Left ventricle myocardium superior (tissue), 1 donor: ENCODE results near the gene IL1RL1. TPM values are rescaled to one million over a fixed set of nuclear protein-coding genes. Genes with fewer than 3 reads are reported as not detected.

ENCODE experiments used
- ATAC-seq: fragments of 200-7000 bp; cut with Tn5 transposase; one replicate; pipeline ENCODE4 v1.9.1; 2020; ENCODE audit warnings: mild to moderate bottlenecking, moderate library complexity
- DNase-seq: peaks from one replicate; pipeline ENCODE4 v3.0.0-alpha.2; 2020
- intact Hi-C: fragments of 100-400 bp; cut with micrococcal nuclease; formaldehyde crosslinking; loops from one replicate; pipeline ENCODE4 v1.11.0; 2022
- total RNA-seq: library from RNA; stranded (reverse); fragmentation: NEBNext Ultra II Directional; extraction: Animal tissue kit (Norgen Biotek cat#: 25700); gene quantifications from one replicate; pipeline ENCODE4 v1.2.1, GENCODE V29; 2021
- donor health status: DM: no; HTN: yes; CAD: no; lungs with severe emphysema.

Gene IL1RL1
- total RNA-seq, 1 donor from 2014 or later: 2.5 TPM

GRCh38 chr2:102290594-102290993 is 20.8 kb upstream of the IL1RL1 start:
- no peak for ATAC-seq
- intact Hi-C loops: no loop called here
- no peak for DNase-seq

GRCh38 chr2:102291319-102292075 is 19.9 kb upstream of the IL1RL1 start:
- ATAC-seq (no peak), DNase-seq (peak; percentile 50)

GRCh38 chr2:102294802-102295489 is 16.4 kb upstream of the IL1RL1 start:
- DNase-seq (no peak), ATAC-seq (no peak)
- intact Hi-C loops: no loop called here

More at GRCh38 chr2:102291319-102292075, 19.9 kb upstream of the IL1RL1 start:
- intact Hi-C loops: no loop called here

GRCh38 chr2:102295566-102295965 is 15.8 kb upstream of the IL1RL1 start:
- DNase-seq (no peak), ATAC-seq (no peak)
- intact Hi-C loops: no loop called here

- no peak for ATAC-seq
- DNase-seq: no peak
- intact Hi-C loops: no loop called here
Measured at GRCh38 chr2:102296449-102296848, 14.9 kb upstream of the IL1RL1 start.

GRCh38 chr2:102297891-102298290 is 13.5 kb upstream of the IL1RL1 start:
- intact Hi-C loops: no loop called here
- ATAC-seq (no peak), DNase-seq (no peak)

GRCh38 chr2:102301867-102302362 is 9.4 kb upstream of the IL1RL1 start:
- intact Hi-C loops: no loop called here
- DNase-seq (no peak), ATAC-seq (peak; percentile 60)

GRCh38 chr2:102302458-102302857 is 8.9 kb upstream of the IL1RL1 start:
- DNase-seq: no peak
- no peak for ATAC-seq
- intact Hi-C loops: no loop called here

GRCh38 chr2:102303589-102303988 is 7.8 kb upstream of the IL1RL1 start:
- intact Hi-C loops: no loop called here
- no peak for ATAC-seq
- DNase-seq: no peak

GRCh38 chr2:102304268-102304667 is 7.1 kb upstream of the IL1RL1 start:
- intact Hi-C loops: no loop called here
- DNase-seq (no peak), ATAC-seq (no peak)

- intact Hi-C loops: no loop called here
- no peak for ATAC-seq
- no peak for DNase-seq
Measured at GRCh38 chr2:102304711-102305611, 6.4 kb upstream of the IL1RL1 start.

- DNase-seq (no peak), ATAC-seq (no peak)
- intact Hi-C loops: no loop called here
Measured at GRCh38 chr2:102306125-102306524, 5.2 kb upstream of the IL1RL1 start.

- intact Hi-C loops: no loop called here
- DNase-seq: no peak
- no peak for ATAC-seq
Measured at GRCh38 chr2:102313025-102313424, 1.7 kb downstream of the IL1RL1 start.

- DNase-seq: no peak
- intact Hi-C loops: no loop called here
- ATAC-seq: no peak
Measured at GRCh38 chr2:102313471-102313870, 2.1 kb downstream of the IL1RL1 start.

- intact Hi-C loops: no loop called here
- DNase-seq: no peak
Measured at GRCh38 chr2:102313950-102314349, 2.6 kb downstream of the IL1RL1 start.

GRCh38 chr2:102315921-102316320 is 4.6 kb downstream of the IL1RL1 start:
- intact Hi-C loops: no loop called here
- DNase-seq (no peak), ATAC-seq (no peak)

More at GRCh38 chr2:102313950-102314349, 2.6 kb downstream of the IL1RL1 start:
- ATAC-seq: no peak

GRCh38 chr2:102317715-102318114 is 6.4 kb downstream of the IL1RL1 start:
- ATAC-seq: no peak
- intact Hi-C loops: no loop called here
- no peak for DNase-seq

- DNase-seq (no peak), ATAC-seq (no peak)
- intact Hi-C loops: no loop called here
Measured at GRCh38 chr2:102318437-102318836, 7.1 kb downstream of the IL1RL1 start.

- ATAC-seq (peak; percentile 61), DNase-seq (no peak)
- intact Hi-C loops: no loop called here
Measured at GRCh38 chr2:102321941-102322719, 10.8 kb downstream of the IL1RL1 start.
